K562 (cell line): ENCODE data around the gene CFP. TPM values are rescaled to one million over a fixed set of nuclear protein-coding genes. Genes with fewer than 3 reads are reported as not detected.

Experiments
- CBX3 ChIP-seq, 2 experiments: IDR thresholded peaks; 1 replicate in 1 of 2; 2 replicates in 1 of 2; pipeline ENCODE4 v1.6.1; 2012; ENCODE audit warnings: inconsistent platforms in 2 of 2, low read length in 2 of 2, borderline replicate concordance in 1 of 2, control low read depth in 1 of 2
- CEBPG ChIP-seq, 3 experiments: fragments of 200-800 bp in 1 of 3; sonication (Bioruptor generic) in 1 of 3; sonication (generic) in 1 of 3; formaldehyde crosslinking in 1 of 3; IDR thresholded peaks in 2 of 3; conservative IDR thresholded peaks in 1 of 3; 2 replicates each; pipeline versions ENCODE4 v1.6.1 to v1.8.0; 2016 to 2022; ENCODE audit warnings: missing compliant biosample characterization in 2 of 3, missing genetic modification characterization in 2 of 3, mild to moderate bottlenecking in 1 of 3, missing genetic modification reagents in 1 of 3
- CREM ChIP-seq: IDR thresholded peaks from 2 replicates; pipeline ENCODE4 v1.6.1; 2014; ENCODE audit warnings: antibody characterized with exemption, low read depth
- DACH1 ChIP-seq: fragments of 450-650 bp; IDR thresholded peaks from 2 replicates; pipeline ENCODE4 v1.6.1; 2018; ENCODE audit not compliant: partially characterized antibody
- FOXJ2 ChIP-seq: fragments of 200-800 bp; sonication (Bioruptor generic); IDR thresholded peaks from 2 replicates; pipeline ENCODE4 v1.6.1; 2016; ENCODE audit warnings: missing genetic modification characterization, missing compliant biosample characterization
- HDAC8 ChIP-seq: fragments of 450-650 bp; IDR thresholded peaks from 2 replicates; pipeline ENCODE4 v1.6.1; 2016; ENCODE audit warnings: mild to moderate bottlenecking, missing genetic modification characterization, moderate library complexity, missing compliant biosample characterization
- HIVEP1 ChIP-seq: fragments of 250-450 bp; sonication (Bioruptor Pico); IDR thresholded peaks from 2 replicates; pipeline ENCODE4 v1.4.0; 2020; ENCODE audit warnings: mild to moderate bottlenecking
- HMGN3 ChIP-seq: IDR thresholded peaks from 2 replicates; pipeline ENCODE4 v1.6.1; 2011; ENCODE audit warnings: borderline replicate concordance, low read depth, mild to moderate bottlenecking, mixed read lengths, low read length; ENCODE audit not compliant: insufficient read length; ENCODE audit errors: extremely low read depth
- NFIC ChIP-seq: fragments of 450-650 bp; IDR thresholded peaks from 2 replicates; pipeline ENCODE4 v1.6.1; 2017; ENCODE audit warnings: mild to moderate bottlenecking, inconsistent platforms
- SMARCC2 ChIP-seq: fragments of 450-650 bp; IDR thresholded peaks from 2 replicates; pipeline ENCODE4 v1.6.1; 2017; ENCODE audit warnings: antibody characterized with exemption, moderate library complexity, mild to moderate bottlenecking, low read depth
- SMARCE1 ChIP-seq: fragments of 450-650 bp; IDR thresholded peaks from 2 replicates; pipeline ENCODE4 v1.7.1; 2016; ENCODE audit warnings: mild to moderate bottlenecking
- UBTF ChIP-seq, 2 experiments: IDR thresholded peaks; 2 replicates each; pipeline ENCODE4 v1.6.1; 2012; ENCODE audit warnings: improper control_type of control experiment in 2 of 2, low read depth in 2 of 2, low read length in 2 of 2, borderline replicate concordance in 1 of 2
- ZNF239 ChIP-seq: fragments of 250-450 bp; sonication (Bioruptor Pico); IDR thresholded peaks from 2 replicates; pipeline ENCODE4 v1.4.0; 2020; ENCODE audit warnings: mild to moderate bottlenecking
- ZNF316 ChIP-seq: fragments of 450-650 bp; IDR thresholded peaks from 2 replicates; pipeline ENCODE4 v1.6.1; 2016
- polyA plus RNA-seq, 8 experiments: library from polyadenylated mRNA; depleted of rRNA in 4 of 8; stranded (reverse) in 5 of 8; unstranded in 3 of 8; fragments of >200 nt; fragmentation: Nextera tagmentation in 2 of 8; fragmentation: Illumina TruSeq in 1 of 8; extraction: Ambion mirVana in 2 of 8; extraction: Trizol in 1 of 8; gene quantifications; 2 replicates each; pipeline versions ENCODE4 v1.2.1 to v1.2.3, GENCODE V29; 2011 to 2014; ENCODE audit warnings: inconsistent platforms in 1 of 8, missing spikeins in 1 of 8
- total RNA-seq, 7 experiments: library from RNA; depleted of rRNA in 6 of 7; stranded (reverse); fragments of >200 nt in 6 of 7; fragmentation: Illumina TruSeq in 2 of 7; extraction: Trizol in 2 of 7; gene quantifications; 2 replicates each; pipeline versions ENCODE4 v1.2.1 to v1.2.3, GENCODE V29; 2011 to 2021; ENCODE audit warnings: low replicate concordance in 1 of 7
- TF ChIP-seq, protein P1 (sequence below): fragments of 450-650 bp; IDR thresholded peaks from 2 replicates; pipeline ENCODE4 v1.6.1; 2016; ENCODE audit warnings: mild to moderate bottlenecking, moderate library complexity

CFP gene
- total and polyA plus RNA-seq, 9 of the 15 experiments (the other 6 are each of a cell fraction or from before 2014, with no cell fraction given): 0.18 to 2.0 (median 0.55) TPM

DNA sequence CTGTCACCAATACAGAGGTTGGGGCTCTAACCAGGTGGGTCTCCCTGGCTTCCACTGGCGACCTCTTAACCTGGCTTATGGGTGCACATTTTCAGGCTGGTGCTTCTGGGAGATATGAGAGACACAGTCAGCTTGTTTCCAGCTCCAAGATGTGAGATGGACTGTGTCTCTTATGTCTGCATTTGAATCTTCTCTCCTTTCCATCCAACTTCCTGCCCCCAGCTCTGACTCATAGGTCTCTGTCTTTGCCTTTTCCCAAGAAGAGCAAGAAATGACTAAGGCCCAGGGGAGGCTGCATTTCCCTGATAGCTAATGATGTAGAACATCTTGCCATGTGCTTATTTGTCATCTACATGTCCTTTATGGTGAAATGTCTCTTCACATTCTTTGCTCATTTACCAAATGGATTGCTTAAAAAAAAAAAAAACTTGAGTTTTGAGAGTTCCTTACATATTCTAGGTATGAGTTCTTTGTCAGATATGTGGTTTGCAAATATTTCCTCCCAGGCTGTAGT lies 32.5 kb upstream of the CFP start (continued):
- TF ChIP-seq, protein P1, sequence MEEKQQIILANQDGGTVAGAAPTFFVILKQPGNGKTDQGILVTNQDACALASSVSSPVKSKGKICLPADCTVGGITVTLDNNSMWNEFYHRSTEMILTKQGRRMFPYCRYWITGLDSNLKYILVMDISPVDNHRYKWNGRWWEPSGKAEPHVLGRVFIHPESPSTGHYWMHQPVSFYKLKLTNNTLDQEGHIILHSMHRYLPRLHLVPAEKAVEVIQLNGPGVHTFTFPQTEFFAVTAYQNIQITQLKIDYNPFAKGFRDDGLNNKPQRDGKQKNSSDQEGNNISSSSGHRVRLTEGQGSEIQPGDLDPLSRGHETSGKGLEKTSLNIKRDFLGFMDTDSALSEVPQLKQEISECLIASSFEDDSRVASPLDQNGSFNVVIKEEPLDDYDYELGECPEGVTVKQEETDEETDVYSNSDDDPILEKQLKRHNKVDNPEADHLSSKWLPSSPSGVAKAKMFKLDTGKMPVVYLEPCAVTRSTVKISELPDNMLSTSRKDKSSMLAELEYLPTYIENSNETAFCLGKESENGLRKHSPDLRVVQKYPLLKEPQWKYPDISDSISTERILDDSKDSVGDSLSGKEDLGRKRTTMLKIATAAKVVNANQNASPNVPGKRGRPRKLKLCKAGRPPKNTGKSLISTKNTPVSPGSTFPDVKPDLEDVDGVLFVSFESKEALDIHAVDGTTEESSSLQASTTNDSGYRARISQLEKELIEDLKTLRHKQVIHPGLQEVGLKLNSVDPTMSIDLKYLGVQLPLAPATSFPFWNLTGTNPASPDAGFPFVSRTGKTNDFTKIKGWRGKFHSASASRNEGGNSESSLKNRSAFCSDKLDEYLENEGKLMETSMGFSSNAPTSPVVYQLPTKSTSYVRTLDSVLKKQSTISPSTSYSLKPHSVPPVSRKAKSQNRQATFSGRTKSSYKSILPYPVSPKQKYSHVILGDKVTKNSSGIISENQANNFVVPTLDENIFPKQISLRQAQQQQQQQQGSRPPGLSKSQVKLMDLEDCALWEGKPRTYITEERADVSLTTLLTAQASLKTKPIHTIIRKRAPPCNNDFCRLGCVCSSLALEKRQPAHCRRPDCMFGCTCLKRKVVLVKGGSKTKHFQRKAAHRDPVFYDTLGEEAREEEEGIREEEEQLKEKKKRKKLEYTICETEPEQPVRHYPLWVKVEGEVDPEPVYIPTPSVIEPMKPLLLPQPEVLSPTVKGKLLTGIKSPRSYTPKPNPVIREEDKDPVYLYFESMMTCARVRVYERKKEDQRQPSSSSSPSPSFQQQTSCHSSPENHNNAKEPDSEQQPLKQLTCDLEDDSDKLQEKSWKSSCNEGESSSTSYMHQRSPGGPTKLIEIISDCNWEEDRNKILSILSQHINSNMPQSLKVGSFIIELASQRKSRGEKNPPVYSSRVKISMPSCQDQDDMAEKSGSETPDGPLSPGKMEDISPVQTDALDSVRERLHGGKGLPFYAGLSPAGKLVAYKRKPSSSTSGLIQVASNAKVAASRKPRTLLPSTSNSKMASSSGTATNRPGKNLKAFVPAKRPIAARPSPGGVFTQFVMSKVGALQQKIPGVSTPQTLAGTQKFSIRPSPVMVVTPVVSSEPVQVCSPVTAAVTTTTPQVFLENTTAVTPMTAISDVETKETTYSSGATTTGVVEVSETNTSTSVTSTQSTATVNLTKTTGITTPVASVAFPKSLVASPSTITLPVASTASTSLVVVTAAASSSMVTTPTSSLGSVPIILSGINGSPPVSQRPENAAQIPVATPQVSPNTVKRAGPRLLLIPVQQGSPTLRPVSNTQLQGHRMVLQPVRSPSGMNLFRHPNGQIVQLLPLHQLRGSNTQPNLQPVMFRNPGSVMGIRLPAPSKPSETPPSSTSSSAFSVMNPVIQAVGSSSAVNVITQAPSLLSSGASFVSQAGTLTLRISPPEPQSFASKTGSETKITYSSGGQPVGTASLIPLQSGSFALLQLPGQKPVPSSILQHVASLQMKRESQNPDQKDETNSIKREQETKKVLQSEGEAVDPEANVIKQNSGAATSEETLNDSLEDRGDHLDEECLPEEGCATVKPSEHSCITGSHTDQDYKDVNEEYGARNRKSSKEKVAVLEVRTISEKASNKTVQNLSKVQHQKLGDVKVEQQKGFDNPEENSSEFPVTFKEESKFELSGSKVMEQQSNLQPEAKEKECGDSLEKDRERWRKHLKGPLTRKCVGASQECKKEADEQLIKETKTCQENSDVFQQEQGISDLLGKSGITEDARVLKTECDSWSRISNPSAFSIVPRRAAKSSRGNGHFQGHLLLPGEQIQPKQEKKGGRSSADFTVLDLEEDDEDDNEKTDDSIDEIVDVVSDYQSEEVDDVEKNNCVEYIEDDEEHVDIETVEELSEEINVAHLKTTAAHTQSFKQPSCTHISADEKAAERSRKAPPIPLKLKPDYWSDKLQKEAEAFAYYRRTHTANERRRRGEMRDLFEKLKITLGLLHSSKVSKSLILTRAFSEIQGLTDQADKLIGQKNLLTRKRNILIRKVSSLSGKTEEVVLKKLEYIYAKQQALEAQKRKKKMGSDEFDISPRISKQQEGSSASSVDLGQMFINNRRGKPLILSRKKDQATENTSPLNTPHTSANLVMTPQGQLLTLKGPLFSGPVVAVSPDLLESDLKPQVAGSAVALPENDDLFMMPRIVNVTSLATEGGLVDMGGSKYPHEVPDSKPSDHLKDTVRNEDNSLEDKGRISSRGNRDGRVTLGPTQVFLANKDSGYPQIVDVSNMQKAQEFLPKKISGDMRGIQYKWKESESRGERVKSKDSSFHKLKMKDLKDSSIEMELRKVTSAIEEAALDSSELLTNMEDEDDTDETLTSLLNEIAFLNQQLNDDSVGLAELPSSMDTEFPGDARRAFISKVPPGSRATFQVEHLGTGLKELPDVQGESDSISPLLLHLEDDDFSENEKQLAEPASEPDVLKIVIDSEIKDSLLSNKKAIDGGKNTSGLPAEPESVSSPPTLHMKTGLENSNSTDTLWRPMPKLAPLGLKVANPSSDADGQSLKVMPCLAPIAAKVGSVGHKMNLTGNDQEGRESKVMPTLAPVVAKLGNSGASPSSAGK: peak; percentile 73
- no peak for TF ChIP-seq HDAC8 (tag)
- peak; percentile 95 for TF ChIP-seq SMARCE1
- TF ChIP-seq CREM: peak; percentile 57; the same call in 1 of the 2 replicates
- no peak for TF ChIP-seq DACH1
- TF ChIP-seq CEBPG (CRISPR knock-in tag; IDR thresholded peaks at IDR 0.05): no peak
- TF ChIP-seq CEBPG (tag; conservative IDR thresholded peaks at IDR 0.05 in 1 of 2, IDR thresholded peaks at IDR 0.05 in 1 of 2): peak in 1 of 2 experiments; percentile 75; a peak in 2 of 4 replicates
- peak; percentile 23; the same call in 1 of the 2 replicates for TF ChIP-seq ZNF316
- no peak for TF ChIP-seq UBTF (IDR thresholded peaks at IDR 0.05; ENCODE audit: borderline replicate concordance in 1 of 2, low read depth in 2 of 2, low read length in 2 of 2)
- TF ChIP-seq FOXJ2 (tag): no peak
- peak; percentile 58 for TF ChIP-seq NFIC
- TF ChIP-seq CBX3 (IDR thresholded peaks at IDR 0.05; ENCODE audit: borderline replicate concordance in 1 of 2, low read length in 2 of 2): peak in 1 of 2 experiments; percentile 66; a peak in 2 of 3 replicates
- no peak for TF ChIP-seq HIVEP1 (CRISPR knock-in tag)
- no peak for TF ChIP-seq HMGN3
- no peak for TF ChIP-seq ZNF239
- TF ChIP-seq SMARCC2: peak; percentile 83
